GM19455 (cell line): ENCODE results near the gene LIN54.
"Not testable (repeated sequence)": the region's sequence is repeated elsewhere in the genome, so short reads cannot be mapped to it uniquely, and the experiment has no call there.

ENCODE experiments used
- ATAC-seq: cut with Tn5 transposase; IDR thresholded peaks from one replicate; pipeline ENCODE4 v1.9.1; 2021; ENCODE audit not compliant: unreplicated experiment

Gene LIN54

DNA sequence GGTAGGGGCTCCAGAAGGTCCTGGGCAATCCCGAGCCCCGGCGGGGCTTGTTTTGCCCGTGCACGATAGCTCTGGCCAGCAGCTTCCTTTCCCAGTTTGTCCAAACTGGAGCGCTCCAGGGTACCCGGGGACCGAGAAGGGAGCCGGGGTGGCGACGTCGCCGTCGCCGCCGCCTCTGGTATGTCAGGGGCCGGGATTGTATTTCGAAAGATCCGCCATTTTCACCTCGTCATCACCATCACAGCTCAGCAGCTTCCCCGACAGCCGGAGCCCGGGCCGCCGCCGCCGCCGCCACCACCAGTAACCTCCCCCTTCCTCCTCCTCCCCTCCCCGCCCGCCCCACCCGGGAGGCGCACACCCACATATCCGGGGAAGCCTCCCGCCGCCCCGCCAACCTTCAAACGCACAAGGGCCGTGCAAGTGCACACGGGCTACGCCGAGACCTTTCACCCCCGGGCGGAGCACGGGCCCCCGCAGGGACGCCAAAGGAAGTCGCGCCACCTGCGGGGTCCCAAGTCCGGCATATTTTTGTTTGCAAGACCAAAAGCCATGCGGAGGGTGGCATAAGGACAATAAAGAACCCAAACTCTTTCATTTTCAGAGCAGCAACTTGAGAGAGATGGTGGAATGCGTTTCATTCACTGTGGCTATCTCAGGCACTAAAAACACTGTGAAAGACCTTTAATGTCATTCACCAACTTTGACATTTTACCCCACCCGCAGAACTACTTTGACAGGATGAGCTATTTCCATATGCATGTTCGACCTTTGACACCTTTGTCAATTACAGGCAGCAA lies at the start of gene LIN54:
Gene LIN54 (minus strand): TSS at position 302 of the 797 bp plus-strand sequence. CDS start 25,979 bp downstream, outside the sequence.
- ATAC-seq: peak; percentile 47

DNA sequence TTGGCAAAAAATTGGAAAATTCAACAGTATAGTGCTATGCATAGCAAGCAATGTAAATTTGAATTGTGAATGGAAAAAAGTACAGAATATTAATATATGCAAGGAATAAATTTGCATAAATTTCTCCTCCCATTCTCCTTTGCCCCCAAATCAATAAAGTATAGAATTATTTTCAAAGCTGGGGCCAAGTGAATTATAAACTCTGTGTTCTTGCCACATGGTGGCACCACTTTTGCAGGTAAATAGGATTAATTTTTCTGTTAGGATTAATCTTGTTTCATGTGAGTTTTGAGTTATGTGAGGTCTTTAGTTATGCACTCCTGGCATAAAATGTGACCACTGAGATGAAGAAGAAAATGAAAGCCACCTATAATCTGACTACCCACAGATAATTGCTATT lies 44.3 kb upstream of the LIN54 start:
- no peak for ATAC-seq

DNA sequence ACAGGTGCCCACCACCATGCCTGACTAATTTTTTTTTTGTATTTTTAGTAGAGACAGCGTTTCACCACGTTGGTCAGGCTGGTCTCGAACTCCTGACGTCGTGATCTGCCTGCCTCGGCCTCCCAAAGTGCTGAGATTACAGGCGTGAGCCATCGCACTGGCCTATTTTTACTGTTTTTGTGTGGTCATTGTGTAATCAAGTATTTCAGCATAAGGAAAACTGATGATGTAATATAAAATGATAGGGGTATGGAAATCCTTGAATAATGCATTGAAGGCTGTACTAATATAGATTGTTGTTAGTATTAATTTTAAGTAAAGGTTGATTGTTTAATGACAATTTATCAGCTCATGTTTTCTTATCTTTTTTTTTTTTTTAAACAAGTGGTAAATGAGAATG lies 38.2 kb upstream of the LIN54 start:
- not testable (repeated sequence) for ATAC-seq

DNA sequence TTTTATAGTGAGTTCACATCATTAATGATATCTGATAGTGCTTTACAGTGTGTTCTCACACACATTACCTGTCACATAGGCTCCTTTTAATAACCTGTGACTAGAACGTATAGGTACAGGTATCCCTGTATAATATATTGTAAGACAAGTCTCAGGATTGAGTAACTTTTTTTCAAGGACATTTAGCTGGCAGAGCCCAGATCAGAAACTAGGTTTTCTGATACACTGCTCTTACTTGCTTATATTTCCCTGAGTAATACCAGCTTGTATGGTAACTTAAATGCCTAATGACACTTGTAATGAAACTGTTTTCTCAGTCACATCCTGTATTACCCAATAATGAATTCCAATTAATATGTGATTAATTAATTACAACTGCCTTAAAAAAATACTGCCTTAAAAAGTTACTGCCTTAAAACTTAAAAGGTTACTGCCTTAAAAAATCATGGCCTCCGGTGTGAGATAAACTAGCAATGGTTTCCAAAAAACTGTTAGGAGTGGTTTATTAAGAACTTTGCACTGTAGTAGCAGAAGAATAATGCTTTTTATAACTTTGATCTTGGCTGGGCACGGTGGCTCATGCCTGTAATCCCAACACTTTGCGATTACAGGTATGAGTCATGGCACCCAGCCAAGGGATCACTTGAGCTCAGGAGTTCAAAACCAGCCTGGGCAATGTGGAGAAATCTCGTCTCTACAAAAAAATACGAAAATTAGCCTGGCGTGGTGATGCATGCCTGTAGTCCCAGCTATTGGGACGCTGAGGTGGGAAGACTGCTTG lies 36.3 kb upstream of the LIN54 start:
- ATAC-seq: no peak

DNA sequence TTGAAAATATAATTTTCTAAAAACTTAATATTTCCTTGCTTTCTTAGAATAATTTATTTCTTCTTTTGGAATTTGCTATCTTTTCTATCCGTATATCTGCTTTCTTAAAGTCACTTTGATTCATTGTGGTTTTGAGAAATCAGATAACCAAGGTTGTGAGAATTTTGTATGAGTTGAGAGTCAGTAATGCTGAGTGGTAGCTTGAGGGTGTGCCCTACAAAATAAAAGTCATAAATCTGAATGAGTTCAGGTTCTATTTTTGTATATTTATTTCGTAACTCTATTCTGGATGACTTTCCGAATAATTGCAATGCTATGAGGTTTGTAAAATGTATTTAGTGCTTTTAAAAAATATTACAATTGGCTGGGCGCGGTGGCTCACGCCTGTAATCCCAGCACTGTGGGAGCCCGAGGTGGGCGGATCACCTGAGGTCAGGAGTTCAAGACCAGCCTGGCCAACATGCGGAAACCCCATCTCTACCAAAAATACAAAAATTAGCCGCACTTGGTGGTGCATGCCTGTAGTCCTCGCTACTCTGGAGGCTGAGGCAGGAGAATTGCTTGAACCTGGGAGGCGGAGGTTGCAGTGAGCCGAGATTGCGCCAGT lies 33.3 kb upstream of the LIN54 start:
- ATAC-seq: no peak

DNA sequence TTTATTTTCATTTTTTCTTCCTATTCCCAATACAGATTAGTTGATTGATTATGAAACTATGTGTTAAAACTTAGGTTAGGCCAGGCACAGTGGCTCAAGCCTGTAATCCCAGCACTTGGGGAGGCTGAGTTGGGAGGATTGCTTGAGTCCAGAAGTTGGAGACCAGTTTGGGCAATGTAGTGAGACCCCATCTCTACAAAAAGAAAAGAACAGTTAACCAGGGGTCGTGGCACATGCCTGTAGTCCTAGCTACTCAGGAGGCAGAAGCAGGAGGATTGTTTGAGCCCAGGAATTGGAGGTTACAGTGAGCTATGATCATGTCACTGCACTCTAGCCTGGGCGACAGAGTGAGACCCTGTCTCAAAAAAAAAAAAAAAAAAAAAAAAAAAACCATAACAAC lies 32.5 kb upstream of the LIN54 start:
- not testable (repeated sequence) for ATAC-seq

DNA sequence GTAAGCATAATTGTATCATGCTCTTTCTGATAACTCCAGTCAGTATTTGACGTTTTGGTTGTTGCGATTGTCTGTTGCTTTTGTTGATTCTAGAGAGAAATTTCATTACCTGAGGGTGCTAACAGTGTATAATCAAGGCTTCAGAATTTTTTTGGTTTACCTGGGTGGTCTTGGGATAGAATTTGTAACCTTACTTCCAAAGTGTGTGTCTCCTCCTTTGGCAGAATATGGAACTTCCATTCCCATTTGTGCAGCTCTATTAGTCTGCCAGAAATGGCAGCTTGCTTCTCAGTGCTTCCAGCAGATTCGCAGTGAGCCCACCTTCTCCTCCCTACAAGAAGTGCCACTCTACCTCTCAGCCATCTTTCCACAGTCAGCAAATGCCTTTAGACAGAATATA lies 29.6 kb upstream of the LIN54 start:
- ATAC-seq: no peak

DNA sequence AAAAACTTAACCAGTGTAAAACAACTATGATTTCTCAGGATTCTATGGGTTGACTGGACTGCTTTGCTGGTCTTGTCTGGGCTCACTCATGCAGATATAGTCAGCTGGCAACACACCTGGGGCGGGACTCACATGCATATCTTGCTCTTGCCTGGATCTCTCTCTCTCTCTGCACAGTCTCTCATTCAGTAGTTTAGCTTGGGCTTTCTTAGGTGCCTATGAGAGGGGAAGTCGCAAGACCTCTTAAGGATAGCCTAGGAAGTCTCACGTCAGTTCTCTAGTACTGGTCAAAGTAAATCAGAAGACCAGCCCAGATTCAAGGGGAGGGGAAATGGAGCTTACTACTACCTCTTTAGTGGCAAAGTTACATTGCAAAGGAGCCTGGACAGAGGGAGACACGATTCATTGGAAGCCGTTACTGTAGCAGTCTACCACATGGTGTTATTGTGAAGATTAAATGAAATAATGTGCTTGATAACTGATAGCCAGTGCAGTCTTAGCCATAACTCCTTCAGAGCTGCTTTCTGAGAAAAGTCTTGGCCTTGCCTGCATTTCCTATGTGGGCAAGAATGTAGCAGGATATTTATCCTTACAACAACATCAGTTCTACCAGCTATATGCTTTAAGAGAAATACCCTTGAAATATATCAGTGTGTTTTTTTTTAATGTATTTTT lies 26.5 kb upstream of the LIN54 start:
- no peak for ATAC-seq

DNA sequence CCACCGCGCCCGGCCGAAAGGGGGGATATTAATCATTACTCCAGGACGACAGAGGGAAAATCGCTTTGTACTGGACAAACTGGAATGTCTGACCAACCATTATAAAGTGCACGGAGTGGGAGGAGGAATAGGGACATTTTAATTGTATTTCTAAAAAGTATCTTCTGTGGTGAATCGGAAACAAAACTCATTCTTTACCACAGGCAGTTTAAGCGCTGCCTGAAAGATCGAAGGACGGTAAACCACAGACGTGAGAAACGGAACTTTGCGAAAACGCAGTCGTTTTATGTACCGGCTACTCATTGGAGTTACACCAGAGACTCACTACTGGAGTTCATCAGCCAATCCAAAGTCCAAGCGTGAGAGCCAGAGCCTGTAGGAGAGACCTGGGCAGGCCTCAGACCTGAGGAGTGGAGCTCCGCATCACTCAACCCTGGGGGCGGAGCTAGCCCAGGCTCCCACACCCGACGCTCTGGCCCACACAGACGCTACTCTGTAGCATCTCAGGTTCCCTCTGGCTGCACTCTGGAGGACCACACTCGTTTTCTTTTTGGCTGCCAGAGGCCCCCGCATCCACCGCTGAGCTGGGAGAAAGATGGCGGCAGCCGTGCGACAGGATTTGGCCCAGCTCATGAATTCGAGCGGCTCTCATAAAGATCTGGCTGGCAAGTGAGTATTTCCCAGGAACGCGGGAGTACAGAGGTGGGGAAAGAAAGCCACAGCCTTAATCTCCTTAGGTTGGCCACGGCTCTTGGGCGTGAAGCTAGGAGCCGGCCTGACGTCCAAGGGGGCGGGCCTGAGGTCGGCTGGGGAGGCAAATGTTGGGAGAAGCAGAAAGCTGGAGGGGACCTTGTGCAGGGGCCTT lies 24.2 kb upstream of the LIN54 start, which contains the start of gene COPS4:
Gene COPS4 (plus strand): TSS at position 554 of the 865 bp plus-strand sequence. CDS start 42 bp downstream, at position 596.
- ATAC-seq: peak; percentile 99

DNA sequence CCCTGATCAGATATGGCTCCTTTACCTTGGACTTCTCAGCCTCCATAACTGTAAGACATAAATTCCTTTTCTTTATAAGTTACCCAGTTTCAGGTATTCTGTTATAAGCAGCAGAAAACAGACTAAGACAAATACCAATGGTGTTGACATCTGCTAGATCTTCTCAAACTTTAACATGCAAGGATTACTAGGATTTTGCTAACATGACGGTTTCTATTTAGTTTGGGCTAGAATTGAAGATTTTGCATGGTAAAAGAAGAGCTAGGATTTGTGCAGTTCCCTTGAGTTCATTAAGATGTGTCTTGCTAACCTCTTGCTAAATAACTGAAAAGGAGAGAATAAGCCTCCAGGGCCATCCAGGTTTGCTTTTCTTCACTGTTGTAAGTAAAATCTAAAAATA lies 19.1 kb upstream of the LIN54 start:
- no peak for ATAC-seq

DNA sequence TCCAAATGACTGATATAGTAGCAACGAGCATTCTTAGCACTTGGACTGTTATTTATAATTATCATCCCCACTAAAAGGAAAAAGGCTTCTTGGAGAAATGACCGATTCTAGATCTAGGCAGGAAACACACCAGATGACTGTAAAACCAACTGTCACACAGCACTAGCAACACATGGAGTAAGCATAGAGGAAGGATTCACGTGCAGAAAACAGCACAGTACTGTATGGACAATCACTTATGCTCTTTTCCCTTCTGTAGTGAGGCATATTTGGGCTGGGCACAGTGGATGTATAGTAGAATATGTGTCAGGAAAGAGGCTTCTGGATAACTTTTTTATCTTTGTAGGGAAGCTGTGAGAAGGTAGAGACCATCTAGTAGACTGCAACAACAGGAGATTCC lies 18.4 kb upstream of the LIN54 start:
- ATAC-seq: no peak

DNA sequence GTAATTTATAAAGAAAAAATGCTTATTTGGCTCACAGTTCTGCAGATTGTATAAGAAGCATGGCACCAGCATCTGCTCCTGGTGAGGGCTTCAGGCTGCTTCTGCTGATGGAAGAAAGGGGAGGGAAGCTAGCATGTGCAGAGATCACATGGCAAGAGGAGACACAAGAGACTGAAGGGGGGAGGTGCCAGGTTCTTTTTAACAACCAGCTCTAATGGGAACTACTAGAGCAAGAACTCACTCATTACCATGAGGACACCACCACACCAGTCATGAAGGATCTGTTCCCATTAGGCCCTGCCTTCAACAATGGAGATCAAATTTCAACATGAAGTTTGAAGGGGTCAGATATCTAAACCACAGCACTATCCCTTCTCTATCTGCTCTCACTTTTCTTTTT lies 14.9 kb upstream of the LIN54 start:
- ATAC-seq: no peak

DNA sequence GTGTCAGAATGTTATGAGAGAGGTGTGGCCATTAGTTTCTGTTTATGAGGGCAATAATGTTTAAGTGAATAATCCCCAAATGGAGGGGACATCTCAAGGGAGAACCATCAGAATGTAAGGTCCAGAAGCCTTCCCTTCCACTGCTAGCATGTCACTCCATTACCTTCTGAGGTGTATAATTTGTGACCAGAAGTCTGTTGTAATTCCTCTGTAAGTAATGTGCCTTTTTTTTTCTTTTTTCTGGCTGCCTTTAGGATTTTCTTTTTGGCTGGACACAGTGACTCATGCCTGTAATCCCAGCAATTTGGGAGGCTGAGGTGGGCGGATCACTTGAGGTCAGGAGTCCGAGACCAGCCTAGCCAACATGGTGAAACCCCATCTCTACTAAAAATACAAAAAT lies 13.6 kb upstream of the LIN54 start:
- ATAC-seq: no peak

DNA sequence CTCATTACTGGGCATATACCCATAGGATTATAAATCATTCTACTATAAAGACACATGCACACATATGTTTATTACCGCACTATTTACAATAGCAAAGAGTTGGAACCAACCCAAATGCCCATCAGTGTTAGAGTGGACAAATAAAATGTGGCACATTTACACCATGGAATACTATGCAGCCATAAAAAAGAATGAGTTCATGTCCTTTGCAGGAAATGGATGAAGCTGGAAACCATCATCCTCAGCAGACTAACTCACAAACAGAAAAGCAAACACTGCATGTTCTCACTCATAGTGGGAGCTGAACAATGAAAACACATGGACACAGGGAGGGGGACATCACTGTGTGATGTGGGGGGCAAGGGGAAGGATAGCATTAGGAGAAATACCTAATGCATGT lies 13.0 kb upstream of the LIN54 start:
- not testable (repeated sequence) for ATAC-seq

DNA sequence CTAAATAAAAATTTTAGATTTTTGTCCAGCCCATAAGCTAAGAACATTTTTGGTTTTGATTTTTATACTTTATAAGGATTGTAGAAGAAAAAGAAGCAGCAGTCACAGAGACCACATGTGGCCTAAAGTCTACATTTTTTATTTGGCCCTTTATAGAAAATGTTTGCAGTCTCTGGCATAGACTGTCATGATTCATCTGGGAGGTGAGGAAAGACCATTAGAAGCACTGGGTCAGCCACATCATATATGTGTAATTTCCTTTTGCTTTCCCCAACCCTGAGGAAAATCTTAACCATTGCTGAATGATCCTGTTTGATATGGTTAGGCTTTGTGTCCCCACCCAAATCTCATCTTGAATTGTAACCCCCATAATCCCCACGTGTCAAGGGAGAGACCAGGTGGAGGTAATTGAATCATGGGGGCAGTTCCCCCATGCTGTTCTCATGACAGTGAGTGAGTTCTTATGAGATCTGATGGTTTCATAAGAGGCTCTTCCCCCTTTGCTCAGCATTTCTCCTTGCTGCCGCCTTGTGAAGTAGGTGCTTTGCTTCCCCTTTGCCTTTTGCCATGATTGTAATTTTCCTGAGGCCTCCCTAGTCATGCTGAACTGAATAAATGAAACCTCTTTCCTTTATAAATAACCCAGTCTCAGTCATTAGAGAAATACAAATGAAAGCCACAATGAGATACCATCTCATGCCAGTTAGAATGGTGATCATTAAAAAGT lies 12.3 kb upstream of the LIN54 start:
- ATAC-seq: no peak

DNA sequence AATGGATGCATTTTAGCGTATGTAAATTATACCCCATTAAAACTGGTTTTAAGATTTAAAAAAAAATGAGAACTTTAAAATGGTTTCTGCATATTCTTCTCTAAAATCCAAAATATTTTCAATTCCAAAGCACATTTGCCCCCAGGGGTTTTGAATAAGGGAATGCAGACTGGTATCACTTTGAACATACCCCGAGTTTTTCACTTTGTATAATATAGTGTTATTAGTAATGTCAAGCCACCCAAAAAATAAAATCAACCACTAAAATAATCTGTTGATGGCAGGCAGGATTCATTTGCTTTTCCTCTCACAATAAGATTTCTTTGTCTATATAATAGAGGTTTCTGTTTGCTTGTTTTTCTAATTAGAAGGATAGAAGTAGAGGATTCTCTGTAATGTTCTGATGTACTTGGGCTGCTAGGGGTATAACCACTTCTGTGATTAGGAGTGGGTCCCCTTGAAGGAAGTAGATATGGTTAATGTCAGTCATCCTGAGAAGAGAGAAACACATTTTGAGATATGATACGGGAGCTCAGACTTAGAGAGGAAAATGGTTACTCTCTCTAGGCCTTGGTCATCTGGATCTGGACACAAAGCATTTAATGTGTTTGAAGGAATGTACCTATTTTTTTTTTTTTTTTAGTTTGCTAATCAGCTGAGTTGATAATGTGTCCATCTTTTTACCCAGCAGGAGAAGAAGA lies 9.3 kb upstream of the LIN54 start:
- ATAC-seq: peak; percentile 70

DNA sequence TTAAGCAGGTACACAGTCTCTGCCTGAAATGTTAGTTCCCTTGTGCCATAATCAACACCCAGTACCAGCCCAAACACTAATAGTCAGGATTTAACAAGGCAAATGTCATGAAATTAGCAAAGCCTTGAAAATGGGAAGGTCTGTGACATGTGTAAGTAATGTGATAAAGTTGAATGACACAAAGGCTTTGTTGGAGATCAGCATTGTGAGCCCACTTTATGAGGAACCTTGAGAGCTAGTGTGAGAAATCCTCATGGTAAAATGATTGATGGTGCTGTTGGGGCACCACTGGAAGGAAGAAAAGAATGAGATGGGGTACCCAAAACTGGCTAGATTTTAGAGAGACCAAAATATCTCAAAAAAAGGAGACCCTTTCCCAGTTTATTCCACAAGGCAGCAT lies 3.3 kb upstream of the LIN54 start:
- ATAC-seq: no peak

DNA sequence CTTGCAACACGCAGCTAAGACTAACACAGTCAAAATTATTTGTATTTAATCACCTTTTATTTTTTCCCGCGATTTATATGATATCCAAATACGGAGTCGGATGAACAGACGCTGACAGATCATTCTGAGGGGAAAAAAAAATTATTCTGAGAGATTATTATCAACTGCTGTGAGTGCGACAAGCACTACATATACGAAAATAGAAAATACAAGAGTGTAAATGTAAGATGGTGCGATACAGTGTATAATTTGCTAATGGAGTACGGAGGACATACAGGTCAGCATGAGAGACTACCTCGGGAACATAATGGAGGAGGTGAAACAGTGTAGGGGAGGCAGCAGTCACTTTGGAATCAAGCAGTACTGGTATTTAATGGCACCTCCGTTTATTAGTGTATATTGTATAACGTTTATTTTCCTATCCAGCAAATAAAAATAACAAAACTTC lies 2.8 kb upstream of the LIN54 start:
- ATAC-seq: no peak
